Hepatocyte (in vitro differentiated cells): ENCODE data around the gene ETHE1.
"Not testable (repeated sequence)": the region's sequence is repeated elsewhere in the genome, so short reads cannot be mapped to it uniquely, and the experiment has no call there.

Experiments used
- CTCF ChIP-seq: fragments of 200-600 bp; sonication (generic); IDR thresholded peaks from 2 replicates; pipeline ENCODE4 v1.5.1; 2016; ENCODE audit warnings: antibody characterized with exemption, mild to moderate bottlenecking; ENCODE audit not compliant: poor library complexity
- EZH2 ChIP-seq: fragments of 200-600 bp; sonication (generic); IDR thresholded peaks from 2 replicates; pipeline ENCODE4 v1.6.1; 2016; ENCODE audit warnings: antibody characterized with exemption, mild to moderate bottlenecking, borderline replicate concordance

- TF ChIP-seq CTCF, EZH2: not testable (repeated sequence)
Measured at GRCh38 chr19:43523696-43524095, 3.3 kb downstream of the ETHE1 start.
